GM12872 (cell line): ENCODE results near the gene ASXL2.

ENCODE experiments used
- CTCF ChIP-seq: IDR thresholded peaks from 3 replicates; pipeline ENCODE4 v1.5.1; 2011; ENCODE audit warnings: low read depth, mild to moderate bottlenecking, low read length, moderate library complexity; ENCODE audit not compliant: insufficient read depth

ASXL2 gene

GRCh38 chr2:25697559-25698341, 180.5 kb downstream of the ASXL2 start:
- TF ChIP-seq CTCF: no peak

- no peak for TF ChIP-seq CTCF
Observed at GRCh38 chr2:25692737-25693445, 185.4 kb downstream of the ASXL2 start.

GRCh38 chr2:25692143-25692542, 186.1 kb downstream of the ASXL2 start:
- TF ChIP-seq CTCF: no peak

- TF ChIP-seq CTCF: no peak
Observed at GRCh38 chr2:25690058-25690457, 188.2 kb downstream of the ASXL2 start.

- TF ChIP-seq CTCF: no peak
Observed at GRCh38 chr2:25688236-25688635, 190.1 kb downstream of the ASXL2 start.

- no peak for TF ChIP-seq CTCF
Observed at GRCh38 chr2:25685741-25686140, 192.5 kb downstream of the ASXL2 start.

- TF ChIP-seq CTCF: no peak
Observed at GRCh38 chr2:25684577-25685473, 193.5 kb downstream of the ASXL2 start.
